GM23338 (cell line): ENCODE measurements around the gene LYVE1.

Experiments used
- EZH2 ChIP-seq: fragments of 200-600 bp; sonication (generic); IDR thresholded peaks from one replicate; pipeline ENCODE4 v1.8.0; 2017; ENCODE audit warnings: antibody characterized with exemption, mild to moderate bottlenecking, low read depth; ENCODE audit not compliant: unreplicated experiment
- JUNB ChIP-seq: IDR thresholded peaks from one replicate; pipeline ENCODE4 v1.6.1; 2016; ENCODE audit warnings: antibody characterized with exemption; ENCODE audit not compliant: unreplicated experiment
- TF ChIP-seq, protein P1 (sequence below), 2 experiments: fragments of 200-600 bp in 1 of 2; sonication (generic) in 1 of 2; conservative IDR thresholded peaks; 2 replicates each; pipeline versions ENCODE4 v1.5.1 to v1.6.1; 2016 to 2017; ENCODE audit warnings: antibody characterized with exemption in 2 of 2, low read depth in 2 of 2, mild to moderate bottlenecking in 2 of 2, moderate library complexity in 1 of 2

DNA sequence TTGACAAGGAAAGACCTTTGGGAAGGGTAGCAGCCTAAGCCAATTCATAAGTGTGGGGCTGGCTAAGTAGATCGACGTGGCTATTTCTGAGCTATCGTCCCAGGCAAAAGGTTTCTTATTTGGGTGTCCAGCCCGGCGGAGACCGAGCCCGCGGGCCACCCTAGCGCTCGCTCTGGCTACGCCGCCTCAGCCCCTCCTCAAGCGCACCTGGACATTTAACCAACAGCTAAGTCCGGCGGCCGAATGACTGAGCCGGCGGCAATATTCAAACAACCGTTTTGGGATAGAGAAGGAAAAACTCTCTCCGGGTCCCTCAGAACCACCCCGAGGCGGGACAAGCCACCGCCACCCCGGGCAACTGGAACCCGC, 27.9 kb downstream of the LYVE1 start:
- TF ChIP-seq, protein P1, sequence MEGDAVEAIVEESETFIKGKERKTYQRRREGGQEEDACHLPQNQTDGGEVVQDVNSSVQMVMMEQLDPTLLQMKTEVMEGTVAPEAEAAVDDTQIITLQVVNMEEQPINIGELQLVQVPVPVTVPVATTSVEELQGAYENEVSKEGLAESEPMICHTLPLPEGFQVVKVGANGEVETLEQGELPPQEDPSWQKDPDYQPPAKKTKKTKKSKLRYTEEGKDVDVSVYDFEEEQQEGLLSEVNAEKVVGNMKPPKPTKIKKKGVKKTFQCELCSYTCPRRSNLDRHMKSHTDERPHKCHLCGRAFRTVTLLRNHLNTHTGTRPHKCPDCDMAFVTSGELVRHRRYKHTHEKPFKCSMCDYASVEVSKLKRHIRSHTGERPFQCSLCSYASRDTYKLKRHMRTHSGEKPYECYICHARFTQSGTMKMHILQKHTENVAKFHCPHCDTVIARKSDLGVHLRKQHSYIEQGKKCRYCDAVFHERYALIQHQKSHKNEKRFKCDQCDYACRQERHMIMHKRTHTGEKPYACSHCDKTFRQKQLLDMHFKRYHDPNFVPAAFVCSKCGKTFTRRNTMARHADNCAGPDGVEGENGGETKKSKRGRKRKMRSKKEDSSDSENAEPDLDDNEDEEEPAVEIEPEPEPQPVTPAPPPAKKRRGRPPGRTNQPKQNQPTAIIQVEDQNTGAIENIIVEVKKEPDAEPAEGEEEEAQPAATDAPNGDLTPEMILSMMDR (conservative IDR thresholded peaks at IDR 0.05; ENCODE audit: low read depth in 2 of 2): no peak
- TF ChIP-seq EZH2 (no peak), JUNB (no peak)
